NAMALWA (cell line): Measurements from ENCODE around the gene TSPAN17.

Experiments
- DNase-seq: peaks from one replicate; pipeline ENCODE4 v3.0.0-alpha.2; 2015; ENCODE audit warnings: low spot score

TSPAN17 gene

DNA sequence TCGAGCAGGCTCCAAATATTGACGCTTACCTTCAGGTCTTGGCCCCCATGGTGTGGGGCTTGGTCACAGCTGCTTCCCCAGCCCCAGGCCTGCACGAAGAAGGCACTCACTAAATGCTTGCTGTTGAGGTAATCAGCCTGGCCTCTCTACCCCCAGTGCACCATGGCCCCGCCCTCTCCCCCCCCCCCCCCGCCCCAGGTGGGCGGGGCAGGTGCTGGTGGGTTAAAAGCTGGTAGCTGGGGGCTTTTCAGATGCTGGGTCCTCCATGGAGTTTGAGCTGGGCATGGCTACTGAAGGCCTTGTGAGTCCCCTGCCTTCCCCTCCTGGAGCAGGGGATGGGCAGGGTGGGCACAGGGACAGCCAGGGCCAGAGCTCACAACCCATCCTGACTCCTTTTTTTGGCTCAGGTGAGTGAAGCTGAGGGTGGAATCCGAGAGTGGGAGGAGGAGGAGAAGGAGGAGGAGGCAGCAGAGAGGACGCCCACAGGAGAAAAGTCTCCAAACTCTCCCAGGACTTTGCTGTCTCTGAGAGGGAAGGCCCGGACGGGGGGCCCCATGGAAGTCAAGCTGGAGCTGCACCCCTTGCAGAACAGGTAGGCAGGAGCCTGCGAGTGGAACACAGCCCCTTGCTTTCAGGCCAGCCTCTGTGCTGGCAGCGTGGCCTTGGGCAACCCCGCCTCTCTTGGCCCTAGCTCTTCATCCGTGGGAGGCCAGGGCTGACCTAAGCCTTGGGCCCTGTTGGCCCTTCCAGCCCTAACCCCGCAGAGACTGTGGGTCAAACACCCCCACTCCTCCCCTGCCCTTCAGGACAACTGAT lies 4.4 kb upstream of the TSPAN17 start:
- no peak for DNase-seq

DNA sequence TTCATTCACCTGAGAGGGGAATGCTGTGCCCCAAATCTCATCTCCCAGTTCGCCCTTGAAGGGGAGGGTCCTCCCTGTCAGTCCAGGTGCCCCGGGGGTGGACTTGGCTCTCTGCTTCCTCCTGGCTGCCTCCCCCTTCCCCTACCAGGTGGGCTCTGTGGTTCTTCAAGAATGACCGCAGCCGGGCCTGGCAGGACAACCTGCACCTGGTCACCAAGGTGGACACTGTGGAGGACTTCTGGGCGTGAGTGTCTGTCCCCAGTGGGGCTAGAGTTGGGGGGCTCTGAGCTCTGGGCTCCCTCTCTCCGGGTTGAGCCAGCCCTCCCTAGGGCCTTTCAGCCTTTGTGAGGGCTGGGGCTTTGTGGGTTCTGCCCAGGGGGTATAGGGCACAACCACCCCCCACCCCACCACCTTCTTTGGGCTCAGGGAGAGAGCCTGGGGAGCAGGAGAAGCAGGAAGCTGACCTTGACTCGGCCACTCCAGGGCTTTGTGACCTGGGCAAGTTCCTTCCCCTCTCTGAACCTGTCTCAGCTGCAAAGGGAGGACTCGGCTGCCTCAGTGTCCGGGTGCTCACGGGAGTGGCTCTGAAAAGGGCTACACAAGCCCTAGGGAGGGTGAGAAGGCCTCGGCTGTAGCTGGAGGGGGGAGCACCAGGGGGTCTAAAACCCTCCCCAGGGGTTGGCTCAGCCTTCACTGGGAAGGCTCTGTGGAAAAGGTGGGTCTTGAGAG lies 3.6 kb upstream of the TSPAN17 start:
- no peak for DNase-seq

DNA sequence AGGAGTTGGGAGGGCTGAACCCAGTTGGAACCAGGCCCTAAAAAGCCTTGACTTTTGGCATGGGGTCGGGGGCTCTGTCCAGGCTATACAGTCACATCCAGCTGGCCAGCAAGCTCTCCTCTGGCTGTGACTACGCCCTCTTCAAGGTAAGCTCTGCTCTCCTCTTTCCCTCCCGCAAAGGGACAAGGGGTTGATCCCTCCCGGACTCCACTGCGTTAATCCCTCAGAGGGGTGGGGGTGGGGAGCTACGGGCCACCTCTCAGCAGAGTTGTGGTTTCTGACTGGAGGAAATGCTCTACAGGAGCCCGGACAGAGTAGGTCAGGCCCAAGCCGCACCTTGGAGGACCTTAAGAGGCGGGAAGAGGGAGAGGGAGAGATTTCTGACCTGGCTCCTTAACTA lies 3.0 kb upstream of the TSPAN17 start:
- no peak for DNase-seq

DNA sequence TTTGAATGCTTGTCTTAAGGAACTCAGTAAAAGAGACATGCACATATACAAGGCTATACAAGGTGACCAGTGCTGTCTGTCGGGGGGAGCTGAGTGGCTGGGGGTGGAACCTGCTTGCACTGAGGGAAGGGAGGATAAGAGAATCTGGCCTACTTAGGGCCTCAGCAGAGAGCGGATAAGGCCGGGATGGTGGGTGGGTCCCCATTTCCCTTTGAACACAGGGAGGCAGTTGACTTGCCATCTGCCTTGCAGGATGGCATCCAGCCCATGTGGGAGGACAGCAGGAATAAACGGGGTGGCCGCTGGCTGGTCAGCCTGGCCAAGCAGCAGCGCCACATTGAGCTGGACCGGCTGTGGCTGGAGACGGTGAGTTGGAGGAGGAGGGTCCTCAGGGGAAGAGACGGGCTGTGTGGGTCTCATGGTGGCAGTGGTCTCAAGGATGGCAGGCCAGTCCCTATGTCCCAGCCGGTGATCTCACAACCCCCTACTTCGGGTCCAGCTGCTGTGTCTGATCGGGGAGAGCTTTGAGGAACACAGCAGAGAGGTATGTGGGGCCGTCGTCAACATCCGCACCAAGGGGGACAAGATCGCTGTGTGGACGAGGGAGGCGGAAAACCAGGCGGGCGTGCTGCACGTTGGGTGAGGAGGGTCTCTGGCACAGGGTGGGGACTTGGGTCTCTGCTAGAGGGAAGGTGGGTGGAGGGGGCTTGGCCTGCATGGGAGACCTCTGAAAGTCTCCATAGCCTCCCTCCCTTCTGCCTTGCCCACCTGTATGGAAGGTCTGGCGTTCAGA lies 2.2 kb upstream of the TSPAN17 start:
- DNase-seq, result no peak

DNA sequence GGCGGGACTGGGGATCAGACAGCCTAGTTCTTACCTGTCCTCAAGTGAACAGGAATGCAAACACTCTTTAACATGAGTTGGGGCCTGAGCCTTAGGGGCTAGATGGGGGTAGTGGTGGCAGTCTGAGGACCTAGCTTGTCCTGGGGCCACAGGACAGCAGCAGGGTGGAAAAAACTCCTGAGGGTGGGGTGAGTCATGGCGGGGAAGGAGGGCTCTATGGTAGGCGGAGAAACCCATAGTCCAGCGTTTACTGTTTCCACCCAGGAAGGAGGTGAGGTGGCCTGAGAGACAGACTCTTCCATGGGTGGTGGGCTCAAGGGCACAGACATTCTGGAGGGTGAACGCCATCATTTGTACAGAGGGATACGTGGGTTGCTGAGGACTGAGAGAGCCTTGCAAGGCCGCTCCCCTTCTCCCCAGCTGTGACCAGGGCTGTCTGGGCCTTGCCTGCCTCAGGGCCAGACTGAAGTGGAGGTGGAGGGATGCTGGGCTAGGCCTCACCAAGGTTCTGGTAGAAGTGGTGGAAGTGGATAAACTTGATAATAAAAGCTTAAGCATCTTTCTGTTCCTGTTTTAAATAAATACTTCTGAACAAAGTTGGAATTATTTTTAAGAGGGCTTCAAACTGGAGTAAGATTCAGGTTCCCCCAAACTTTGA lies 1.1 kb upstream of the TSPAN17 start:
- no peak for DNase-seq

DNA sequence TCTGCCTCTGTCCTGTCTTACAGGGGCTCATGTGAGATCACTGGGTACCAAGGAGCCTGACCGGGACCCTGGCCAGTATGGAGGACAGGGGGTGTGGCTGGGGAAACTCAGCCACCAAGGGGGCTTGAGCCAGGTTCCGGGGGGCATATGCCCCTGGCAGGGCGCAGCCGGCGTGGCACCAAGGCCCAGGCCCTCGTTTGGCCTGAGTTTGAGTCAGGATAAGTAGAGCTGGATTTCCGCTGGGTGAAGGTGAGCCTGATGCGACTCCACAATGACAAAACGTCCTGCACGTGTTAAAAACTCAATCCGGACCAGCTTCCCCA lies 616 bp upstream of the TSPAN17 start:
- DNase-seq, result no peak

DNA sequence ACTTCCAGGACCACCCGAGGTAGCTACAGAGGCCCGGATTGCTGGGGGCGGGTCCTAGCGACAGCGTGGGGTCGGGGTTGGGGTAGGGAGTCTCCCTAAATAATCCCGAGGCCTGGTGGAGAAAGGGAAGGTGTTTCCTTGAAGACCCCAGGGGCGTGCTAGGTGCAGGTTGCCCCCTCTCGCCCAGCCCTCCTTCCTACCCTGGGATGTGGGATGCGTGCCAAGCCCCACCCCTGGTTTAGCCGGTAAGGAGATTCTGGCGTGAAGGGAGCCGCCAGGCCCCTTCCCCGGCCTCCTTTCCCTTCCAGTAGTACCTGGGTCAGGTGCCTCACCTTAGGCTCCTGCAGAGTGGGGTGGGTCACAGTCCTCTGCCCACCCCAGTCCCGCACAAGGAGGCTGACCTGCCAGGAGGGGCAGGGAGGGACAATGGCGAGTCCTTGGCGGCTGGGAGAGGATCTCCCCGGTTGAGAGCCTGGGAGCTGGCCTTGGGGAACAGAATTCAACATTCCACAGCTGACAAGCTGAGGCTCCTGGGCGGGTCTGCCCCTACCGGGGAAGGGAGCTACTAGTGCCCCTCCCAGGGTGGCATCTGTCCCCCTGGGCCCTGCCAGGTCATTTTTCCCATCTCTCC lies 674 bp downstream of the TSPAN17 start:
- no peak for DNase-seq

DNA sequence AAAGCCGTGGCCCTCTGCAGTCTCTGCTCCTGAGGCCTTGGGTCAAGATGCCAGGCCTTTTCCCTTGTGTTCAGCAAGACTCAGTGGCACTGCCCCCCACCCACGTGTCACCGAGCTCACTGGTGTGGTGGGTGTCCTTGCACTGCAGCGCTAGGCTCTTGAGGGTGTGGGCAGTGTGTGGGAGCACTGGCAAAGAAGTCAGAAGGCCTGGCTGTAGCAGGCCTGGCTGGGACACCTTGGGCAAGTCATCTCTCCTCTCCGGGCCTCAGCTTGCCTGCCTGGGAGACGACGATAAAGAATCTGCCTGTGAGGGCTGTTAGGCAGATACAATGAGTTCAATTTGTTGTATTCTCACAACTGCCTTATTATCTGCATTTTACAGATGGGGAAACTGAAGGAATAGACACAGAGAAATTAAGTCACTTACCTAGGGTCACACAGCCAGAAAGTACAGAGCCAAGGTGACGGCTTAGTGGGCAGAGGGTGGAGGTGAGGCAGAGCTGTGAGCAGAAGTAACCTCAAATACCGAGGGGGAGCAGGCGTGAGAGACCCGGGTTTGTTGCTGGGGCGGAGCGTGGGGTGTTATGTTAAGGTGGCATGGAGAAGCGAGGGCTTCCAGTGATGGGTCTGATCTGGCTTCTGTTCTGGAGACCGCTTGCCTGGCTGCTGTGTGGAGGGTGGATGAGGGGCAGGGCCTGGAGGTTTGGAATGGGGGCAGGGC lies 1.4 kb downstream of the TSPAN17 start:
- DNase-seq, result no peak

DNA sequence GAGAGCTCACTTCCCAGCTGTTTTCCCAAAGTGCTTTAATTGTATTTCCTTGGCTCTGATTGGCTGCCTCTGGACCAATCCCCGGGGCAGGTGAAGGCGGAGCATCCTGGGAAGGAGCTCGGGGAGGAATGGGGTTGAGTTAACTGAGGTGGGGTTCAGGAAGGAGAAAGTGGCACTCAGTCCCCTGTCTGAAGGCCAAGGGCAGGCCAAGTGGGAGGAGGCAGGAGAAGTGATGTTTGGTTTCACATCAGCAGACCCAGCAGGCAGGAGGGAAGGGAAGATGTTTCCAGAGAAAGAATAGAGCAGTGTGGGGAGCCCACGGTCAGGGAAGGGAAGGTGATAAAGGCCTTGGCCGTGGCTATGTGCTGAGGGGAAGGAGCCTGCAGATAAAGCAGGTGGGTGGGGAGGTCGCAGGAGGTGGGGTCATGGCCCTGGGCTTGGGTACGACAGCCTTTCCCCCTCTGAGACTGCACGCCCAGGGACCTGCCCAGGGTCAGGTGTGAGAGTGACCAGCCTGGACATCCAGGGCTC lies 3.1 kb downstream of the TSPAN17 start:
- DNase-seq, result no peak

DNA sequence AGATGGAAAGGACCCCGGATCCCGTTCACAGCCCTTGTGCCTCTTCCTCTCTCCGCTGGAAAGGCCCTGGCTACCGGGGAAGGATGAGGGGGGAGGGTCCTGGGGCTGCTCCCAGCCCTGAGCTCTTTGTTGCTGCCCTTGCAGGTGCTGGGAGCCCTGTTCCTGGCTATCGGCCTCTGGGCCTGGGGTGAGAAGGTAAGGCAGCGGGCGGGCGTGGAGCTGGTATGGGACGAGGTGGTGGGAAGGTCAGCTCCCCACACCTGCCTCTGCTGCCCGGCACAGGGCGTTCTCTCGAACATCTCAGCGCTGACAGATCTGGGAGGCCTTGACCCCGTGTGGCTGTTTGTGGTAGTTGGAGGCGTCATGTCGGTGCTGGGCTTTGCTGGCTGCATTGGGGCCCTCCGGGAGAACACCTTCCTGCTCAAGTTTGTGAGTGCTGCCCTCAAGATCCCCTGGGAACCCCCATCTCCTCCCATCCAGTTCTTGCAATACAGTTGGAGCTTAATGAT lies 4.2 kb downstream of the TSPAN17 start:
- DNase-seq, result no peak

DNA sequence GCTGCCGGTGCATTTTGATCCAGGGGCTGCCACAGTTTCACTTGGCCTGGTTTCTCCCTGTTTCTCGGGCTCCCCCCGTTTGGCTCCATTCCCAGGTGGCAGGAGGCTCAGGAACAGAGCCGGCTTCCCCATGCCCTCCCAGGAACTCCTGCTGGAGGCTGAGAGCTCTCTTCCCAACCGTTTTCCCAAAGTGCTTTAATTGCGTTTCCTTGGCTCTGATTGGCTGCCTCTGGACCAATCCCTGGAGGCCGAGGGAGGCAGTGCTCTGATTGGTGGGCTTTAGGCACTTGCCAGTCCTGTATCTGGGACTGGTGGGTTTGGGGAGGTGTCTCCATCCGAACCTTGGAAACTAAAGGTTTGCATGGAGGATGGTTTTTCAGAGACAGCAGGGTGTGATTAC lies 4.9 kb downstream of the TSPAN17 start:
- DNase-seq, result no peak

DNA sequence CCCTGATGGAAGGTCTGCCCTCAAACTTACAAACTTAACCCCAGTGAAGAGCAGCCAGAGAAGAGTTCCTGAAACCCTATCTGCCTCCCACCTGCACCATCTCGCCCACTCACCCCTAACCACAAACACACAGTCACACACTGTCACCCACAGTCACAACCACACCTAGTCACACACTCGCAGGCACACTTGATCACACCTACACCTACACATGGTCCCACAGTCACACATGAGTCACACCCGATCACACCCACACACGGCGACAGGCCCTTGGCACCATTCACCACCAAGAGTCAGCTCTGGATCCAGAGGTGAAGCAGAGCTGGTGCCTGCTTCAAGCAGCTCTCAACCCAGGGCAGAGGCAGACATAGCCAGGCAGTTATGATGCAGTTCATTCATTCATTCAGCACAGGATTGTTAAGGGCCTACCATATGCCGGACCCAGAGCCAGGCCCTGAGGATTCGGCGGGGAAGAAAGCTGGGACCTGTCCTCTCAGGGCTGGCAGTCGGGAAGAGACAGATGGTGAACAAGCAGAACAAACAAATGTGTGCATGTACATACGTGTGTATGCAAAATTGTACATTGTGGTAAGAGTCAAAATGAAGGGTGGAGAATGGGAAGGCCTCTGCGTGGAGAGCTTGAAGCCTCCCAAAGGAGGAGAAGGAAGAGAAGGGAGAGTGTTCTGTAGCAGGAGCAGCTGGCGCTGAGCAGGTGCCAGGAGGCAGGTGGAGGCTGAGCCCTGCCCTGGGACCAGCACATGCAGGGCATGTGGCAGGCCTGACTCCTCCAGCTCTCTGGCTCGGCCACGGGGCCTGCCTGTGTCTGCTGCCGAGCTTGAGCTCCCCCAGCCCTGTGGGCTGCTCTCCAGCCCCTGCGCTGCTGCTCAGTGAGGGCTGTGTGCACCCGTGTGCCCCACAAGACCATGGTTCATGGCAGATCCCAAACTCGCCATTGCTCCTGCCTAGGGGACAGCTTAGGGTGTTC lies 6.4 kb downstream of the TSPAN17 start:
- no peak for DNase-seq

DNA sequence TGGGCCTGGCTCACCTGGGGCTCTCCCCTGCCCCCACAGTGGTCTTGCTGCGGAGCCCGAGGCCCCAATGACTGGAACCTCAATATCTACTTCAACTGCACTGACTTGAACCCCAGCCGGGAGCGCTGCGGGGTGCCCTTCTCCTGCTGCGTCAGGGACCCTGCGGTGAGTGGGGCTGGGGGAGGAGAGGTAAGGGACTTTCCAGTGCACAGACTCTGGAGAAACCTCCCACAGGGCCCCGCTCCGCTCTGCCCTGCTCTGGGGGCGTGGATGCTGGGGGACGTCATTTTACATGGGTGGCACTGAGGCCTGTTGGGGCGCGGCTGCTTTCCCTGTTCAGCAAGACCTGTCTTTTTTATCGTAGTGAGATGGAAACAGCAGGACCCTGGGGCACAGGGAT lies 7.6 kb downstream of the TSPAN17 start:
- no peak for DNase-seq

DNA sequence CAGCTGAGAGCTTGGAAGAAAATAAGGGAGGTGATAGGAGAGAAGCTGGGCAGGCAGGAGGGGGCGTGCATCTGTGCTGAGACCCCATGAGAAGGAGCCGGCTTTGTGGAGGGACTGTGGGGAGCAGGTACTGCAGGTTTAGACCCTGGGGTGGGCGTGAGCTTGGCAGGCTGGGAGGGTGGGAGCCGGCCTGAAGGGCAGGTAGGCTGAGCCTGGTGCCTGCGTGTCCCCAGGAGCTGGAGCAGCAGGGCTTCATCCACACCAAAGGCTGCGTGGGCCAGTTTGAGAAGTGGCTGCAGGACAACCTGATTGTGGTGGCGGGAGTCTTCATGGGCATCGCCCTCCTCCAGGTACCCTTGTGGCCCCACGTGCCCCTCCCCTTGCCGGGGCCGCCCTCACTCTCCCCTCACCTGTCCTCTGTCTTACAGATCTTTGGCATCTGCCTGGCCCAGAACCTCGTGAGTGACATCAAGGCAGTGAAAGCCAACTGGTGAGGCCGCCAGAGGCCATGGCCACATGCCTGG lies 9.2 kb downstream of the TSPAN17 start:
- no peak for DNase-seq

DNA sequence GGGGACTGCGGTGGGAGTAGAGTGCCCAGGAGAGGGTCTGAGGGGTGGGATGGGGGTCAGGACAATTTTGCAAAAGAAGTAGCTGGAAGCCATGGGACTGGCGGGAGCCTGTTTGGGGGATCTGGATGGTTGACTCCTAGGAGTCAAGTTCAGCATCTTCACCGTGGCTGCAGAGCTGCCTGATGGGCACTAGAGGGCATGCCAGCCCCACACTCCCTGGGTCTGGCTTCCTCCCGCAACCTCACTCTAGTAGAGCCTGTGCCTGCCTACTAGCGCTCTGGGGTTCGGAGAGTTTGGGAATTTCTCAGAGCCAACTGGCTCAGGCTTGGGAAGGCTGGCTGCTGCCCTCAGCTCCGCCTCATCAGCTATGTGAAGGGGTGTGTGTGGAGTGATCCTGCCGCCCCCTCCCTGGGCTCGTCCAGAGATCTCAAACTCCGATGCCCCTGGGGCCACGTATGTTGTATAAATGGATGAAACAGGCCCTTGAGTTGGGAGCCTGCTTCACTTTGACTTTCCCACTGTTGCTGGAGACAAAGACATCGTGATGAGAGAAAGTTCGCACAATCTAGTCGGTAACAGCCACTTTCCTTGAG lies 10.8 kb downstream of the TSPAN17 start:
- DNase-seq, result peak; percentile 75

DNA sequence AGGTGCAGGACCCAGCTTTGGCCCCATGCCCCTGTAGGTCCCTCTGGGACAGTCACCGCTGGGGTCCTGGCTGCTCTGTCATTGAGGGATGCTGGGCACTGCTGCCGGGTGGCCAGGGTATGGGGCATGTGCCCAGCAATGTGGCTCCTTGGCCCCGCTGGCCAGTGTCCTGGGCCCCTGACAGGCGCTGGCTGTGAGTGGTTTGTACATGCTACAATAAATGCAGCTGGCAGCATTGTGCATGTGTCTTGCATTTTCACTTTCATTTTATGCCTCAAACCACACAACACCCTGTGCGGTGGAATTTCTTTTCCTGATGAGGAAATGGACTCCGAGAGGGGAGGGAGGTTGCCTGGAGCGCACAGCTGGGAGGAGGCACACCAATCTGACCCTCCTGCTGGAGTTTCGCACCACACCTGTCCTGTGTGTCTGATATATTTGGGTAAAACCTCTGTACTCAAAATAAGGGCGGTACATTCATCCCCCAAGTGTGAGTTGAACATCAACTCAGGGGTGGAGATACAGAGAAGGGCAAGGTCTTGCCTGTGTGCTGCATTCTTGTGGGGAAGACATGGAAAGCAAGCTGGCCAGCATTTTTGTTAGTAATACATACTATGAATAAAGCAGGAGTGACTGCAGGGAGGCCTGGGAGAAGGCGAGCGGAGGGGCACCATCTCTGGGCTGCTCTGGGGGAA lies 11.7 kb downstream of the TSPAN17 start:
- DNase-seq, result peak; percentile 36

DNA sequence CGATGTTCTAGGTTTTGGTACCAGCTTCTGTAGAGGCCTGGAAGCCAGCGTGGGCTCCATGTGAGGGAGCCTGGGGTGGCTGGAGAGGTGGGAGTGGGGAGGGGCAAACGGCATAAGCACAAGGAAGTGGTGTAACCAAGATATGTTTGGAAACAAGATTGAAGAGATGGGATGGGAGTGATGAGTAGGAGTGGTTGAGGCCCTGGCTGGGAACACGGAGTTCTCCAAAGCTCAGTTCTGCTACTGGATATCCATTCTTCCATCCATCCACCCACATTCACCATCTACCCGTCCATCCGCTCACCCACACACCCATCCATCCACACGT lies 12.2 kb downstream of the TSPAN17 start:
- DNase-seq, result no peak

DNA sequence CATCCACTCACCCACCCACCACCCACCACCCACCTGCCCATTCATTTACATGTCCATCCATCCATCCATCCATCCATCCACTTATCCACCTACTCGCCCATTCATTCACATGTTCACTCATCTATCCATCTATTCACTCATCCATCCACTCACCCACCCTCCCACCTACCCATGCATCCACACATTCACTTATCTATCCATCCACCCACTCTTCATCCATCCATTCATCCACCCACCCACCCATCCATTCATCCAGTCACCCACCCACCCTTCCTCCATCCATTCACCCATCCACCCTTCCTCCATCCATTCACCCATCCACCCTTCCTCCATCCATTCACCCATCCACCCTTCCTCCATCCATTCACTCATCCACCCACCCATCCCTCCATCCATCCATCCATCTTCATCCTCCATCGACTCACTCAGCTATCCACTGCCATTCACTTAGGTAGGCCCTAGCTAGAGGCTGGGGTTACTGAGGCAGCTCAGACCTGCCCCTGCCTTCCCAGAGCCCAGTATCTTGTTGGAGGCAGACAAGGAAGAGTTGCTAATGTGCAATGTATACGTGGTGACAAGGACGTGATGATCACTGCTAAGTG lies 12.7 kb downstream of the TSPAN17 start:
- no peak for DNase-seq
